WTC11 (cell line): Measurements from ENCODE around the gene TSHZ1. TPM values are rescaled to one million over a fixed set of nuclear protein-coding genes. Genes with fewer than 3 reads are reported as not detected.
A peak's percentile ranks its signal among the peaks of the same experiment; 100 is the strongest.

Experiments used
- ATAC-seq: fragments of 200-7000 bp; cut with Tn5 transposase; 2 replicates; pipeline ENCODE4 v1.10.0; 2021; ENCODE audit warnings: mild to moderate bottlenecking, moderate library complexity
- CTCF ChIA-PET: fragments of 300-600 bp; sonication (Branson Sonifier 250); formaldehyde crosslinking; loops from one replicate; lab custom pipeline; 2021; ENCODE audit warnings: antibody characterized with exemption; lab: Charles Lee
- POLR2A ChIA-PET: fragments of 350-600 bp; sonication (Branson Sonifier 250); formaldehyde crosslinking; loops from one replicate; lab custom pipeline; 2021; ENCODE audit warnings: antibody characterized with exemption; lab: Charles Lee
- DNase-seq: peaks from one replicate; pipeline ENCODE4 v3.0.0; 2021; ENCODE audit warnings: low spot score
- H3K27ac Mint-ChIP-seq: 2 replicates; pipeline ENCODE4 v1.8.0; 2021; ENCODE audit warnings: mixed read lengths
- H3K27me3 Mint-ChIP-seq: 2 replicates; pipeline ENCODE4 v1.8.0; 2021; ENCODE audit warnings: low read depth, mild to moderate bottlenecking, moderate library complexity, mixed read lengths
- H3K36me3 Mint-ChIP-seq: 2 replicates; pipeline ENCODE4 v1.8.0; 2021; ENCODE audit warnings: mixed read lengths
- H3K4me1 Mint-ChIP-seq: 2 replicates; pipeline ENCODE4 v1.8.0; 2022; ENCODE audit warnings: mixed read lengths
- H3K4me3 Mint-ChIP-seq: 2 replicates; pipeline ENCODE4 v1.8.0; 2021; ENCODE audit warnings: mild to moderate bottlenecking, moderate library complexity, mixed read lengths
- H3K9me3 Mint-ChIP-seq: 2 replicates; pipeline ENCODE4 v1.8.0; 2021; ENCODE audit warnings: mixed read lengths
- CBFB ChIP-seq: sonication (generic); formaldehyde crosslinking; IDR thresholded peaks from 2 replicates; pipeline ENCODE4 v1.8.1; 2022; ENCODE audit warnings: mild to moderate bottlenecking, low read depth, missing genetic modification reagents
- GRHL2 ChIP-seq: fragments of 250-450 bp; sonication (Bioruptor Pico); IDR thresholded peaks from 2 replicates; pipeline ENCODE4 v1.8.0; 2022; ENCODE audit warnings: mild to moderate bottlenecking, moderate library complexity; ENCODE audit not compliant: insufficient replicate concordance, severe bottlenecking
- MYBL2 ChIP-seq: sonication (generic); formaldehyde crosslinking; IDR thresholded peaks from 2 replicates; pipeline ENCODE4 v1.8.1; 2023; ENCODE audit warnings: mild to moderate bottlenecking, moderate library complexity, missing genetic modification reagents
- NFYB ChIP-seq: sonication (generic); formaldehyde crosslinking; conservative IDR thresholded peaks from 2 replicates; pipeline ENCODE4 v1.8.0; 2022; ENCODE audit warnings: low read depth, missing genetic modification reagents
- PRRX2 ChIP-seq: fragments of 250-450 bp; sonication (Bioruptor Pico); IDR thresholded peaks from 2 replicates; pipeline ENCODE4 v1.8.0; 2021; ENCODE audit warnings: mild to moderate bottlenecking
- SOX15 ChIP-seq: fragments of 250-450 bp; sonication (Bioruptor Pico); IDR thresholded peaks from 2 replicates; pipeline ENCODE4 v1.9.0; 2021; ENCODE audit warnings: mild to moderate bottlenecking
- TCF7 ChIP-seq: sonication (generic); formaldehyde crosslinking; IDR thresholded peaks from 2 replicates; pipeline ENCODE4 v1.8.0; 2022; ENCODE audit warnings: mild to moderate bottlenecking, low read depth, missing genetic modification reagents, moderate library complexity
- TEAD1 ChIP-seq: sonication (generic); formaldehyde crosslinking; IDR thresholded peaks from 2 replicates; pipeline ENCODE4 v1.8.0; 2022; ENCODE audit warnings: mild to moderate bottlenecking, missing genetic modification reagents
- TP53 ChIP-seq: sonication (generic); formaldehyde crosslinking; IDR thresholded peaks from 2 replicates; pipeline ENCODE4 v1.8.1; 2023; ENCODE audit warnings: mild to moderate bottlenecking, missing genetic modification reagents
- ZNF138 ChIP-seq: sonication (generic); formaldehyde crosslinking; conservative IDR thresholded peaks from 2 replicates; pipeline ENCODE4 v1.8.1; 2022; ENCODE audit warnings: mild to moderate bottlenecking, moderate library complexity, missing genetic modification reagents
- ZNF232 ChIP-seq: sonication (generic); formaldehyde crosslinking; IDR thresholded peaks from 2 replicates; pipeline ENCODE4 v1.8.0; 2022; ENCODE audit warnings: mild to moderate bottlenecking, missing genetic modification reagents
- ZNF396 ChIP-seq: fragments of 250-450 bp; sonication (Bioruptor Pico); IDR thresholded peaks from 2 replicates; pipeline ENCODE4 v1.8.0; 2021; ENCODE audit warnings: mild to moderate bottlenecking, moderate library complexity, borderline replicate concordance
- ZNF416 ChIP-seq: fragments of 250-450 bp; sonication (Bioruptor Pico); IDR thresholded peaks from 2 replicates; pipeline ENCODE4 v1.9.0; 2021; ENCODE audit warnings: mild to moderate bottlenecking, inconsistent platforms
- total RNA-seq: library from RNA; stranded (reverse); gene quantifications from 3 replicates; pipeline ENCODE4 v1.2.3, GENCODE V29; 2021
- TF ChIP-seq, protein P1 (sequence below): fragments of 250-450 bp; sonication (Bioruptor Pico); IDR thresholded peaks from 2 replicates; pipeline ENCODE4 v2.1.2; 2022; ENCODE audit warnings: mild to moderate bottlenecking, moderate library complexity
- TF ChIP-seq, protein P2 (sequence below): fragments of 250-450 bp; sonication (Bioruptor Pico); IDR thresholded peaks from 2 replicates; pipeline ENCODE4 v1.9.0; 2021; ENCODE audit warnings: mild to moderate bottlenecking, borderline replicate concordance
- TF ChIP-seq, protein P3 (sequence below): sonication (generic); formaldehyde crosslinking; IDR thresholded peaks from 2 replicates; pipeline ENCODE4 v1.8.0; 2022; ENCODE audit warnings: mild to moderate bottlenecking, missing genetic modification reagents
- TF ChIP-seq, protein P4 (sequence below): sonication (generic); formaldehyde crosslinking; conservative IDR thresholded peaks from 2 replicates; pipeline ENCODE4 v1.8.1; 2023; ENCODE audit warnings: mild to moderate bottlenecking, low read depth, missing genetic modification reagents, moderate library complexity
- TF ChIP-seq, protein P5 (sequence below): sonication (generic); formaldehyde crosslinking; IDR thresholded peaks from 2 replicates; pipeline ENCODE4 v1.8.1; 2022; ENCODE audit warnings: low read depth, mild to moderate bottlenecking, moderate library complexity, missing genetic modification reagents, borderline replicate concordance
- TF ChIP-seq, protein P6 (sequence below): fragments of 250-450 bp; sonication (Bioruptor Pico); IDR thresholded peaks from 2 replicates; pipeline ENCODE4 v1.8.0; 2021; ENCODE audit warnings: mild to moderate bottlenecking
- TF ChIP-seq, protein P7 (sequence below): sonication (generic); formaldehyde crosslinking; IDR thresholded peaks from 2 replicates; pipeline ENCODE4 v1.8.1; 2023; ENCODE audit warnings: mild to moderate bottlenecking, missing genetic modification reagents, borderline replicate concordance

The TSHZ1 gene
- total RNA-seq, 1 experiment from 2014 or later: 2.9 TPM

DNA sequence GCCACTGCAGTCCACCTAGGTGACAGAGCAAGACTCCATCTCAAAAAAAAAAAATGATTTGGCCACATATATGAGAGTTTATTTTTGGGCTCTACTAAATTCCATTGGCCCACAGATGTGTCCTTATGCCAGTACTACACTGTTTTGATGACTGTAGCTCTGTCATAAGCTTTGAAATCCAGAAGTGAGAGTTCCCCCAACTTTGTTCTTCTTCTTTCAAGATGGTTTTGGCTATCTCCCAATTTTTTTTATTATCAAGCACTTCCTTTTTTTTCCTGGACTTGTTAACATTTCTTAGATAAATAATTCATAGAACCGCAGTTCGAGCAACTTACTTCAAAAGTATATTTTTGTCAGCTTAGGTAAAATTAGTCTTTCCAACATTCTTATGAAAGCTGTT is 96.9 kb downstream of the TSHZ1 start:
- H3K4me3 Mint-ChIP-seq: no peak overlapping the region
- TF ChIP-seq ZNF396 (CRISPR knock-in tag): no peak
- no peak for TF ChIP-seq ZNF416 (CRISPR knock-in tag)
- no peak for TF ChIP-seq TP53 (CRISPR knock-in tag)
- TF ChIP-seq MYBL2 (CRISPR knock-in tag): no peak
- TF ChIP-seq GRHL2 (CRISPR knock-in tag): no peak
- TF ChIP-seq CBFB (CRISPR knock-in tag): no peak
- TF ChIP-seq PRRX2: no peak
- TF ChIP-seq NFYB (CRISPR knock-in tag): no peak
- TF ChIP-seq, protein P1, sequence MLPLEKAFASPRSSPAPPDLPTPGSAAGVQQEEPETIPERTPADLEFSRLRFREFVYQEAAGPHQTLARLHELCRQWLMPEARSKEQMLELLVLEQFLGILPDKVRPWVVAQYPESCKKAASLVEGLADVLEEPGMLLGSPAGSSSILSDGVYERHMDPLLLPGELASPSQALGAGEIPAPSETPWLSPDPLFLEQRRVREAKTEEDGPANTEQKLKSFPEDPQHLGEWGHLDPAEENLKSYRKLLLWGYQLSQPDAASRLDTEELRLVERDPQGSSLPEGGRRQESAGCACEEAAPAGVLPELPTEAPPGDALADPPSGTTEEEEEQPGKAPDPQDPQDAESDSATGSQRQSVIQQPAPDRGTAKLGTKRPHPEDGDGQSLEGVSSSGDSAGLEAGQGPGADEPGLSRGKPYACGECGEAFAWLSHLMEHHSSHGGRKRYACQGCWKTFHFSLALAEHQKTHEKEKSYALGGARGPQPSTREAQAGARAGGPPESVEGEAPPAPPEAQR (CRISPR knock-in tag): no peak
- TF ChIP-seq, protein P2, sequence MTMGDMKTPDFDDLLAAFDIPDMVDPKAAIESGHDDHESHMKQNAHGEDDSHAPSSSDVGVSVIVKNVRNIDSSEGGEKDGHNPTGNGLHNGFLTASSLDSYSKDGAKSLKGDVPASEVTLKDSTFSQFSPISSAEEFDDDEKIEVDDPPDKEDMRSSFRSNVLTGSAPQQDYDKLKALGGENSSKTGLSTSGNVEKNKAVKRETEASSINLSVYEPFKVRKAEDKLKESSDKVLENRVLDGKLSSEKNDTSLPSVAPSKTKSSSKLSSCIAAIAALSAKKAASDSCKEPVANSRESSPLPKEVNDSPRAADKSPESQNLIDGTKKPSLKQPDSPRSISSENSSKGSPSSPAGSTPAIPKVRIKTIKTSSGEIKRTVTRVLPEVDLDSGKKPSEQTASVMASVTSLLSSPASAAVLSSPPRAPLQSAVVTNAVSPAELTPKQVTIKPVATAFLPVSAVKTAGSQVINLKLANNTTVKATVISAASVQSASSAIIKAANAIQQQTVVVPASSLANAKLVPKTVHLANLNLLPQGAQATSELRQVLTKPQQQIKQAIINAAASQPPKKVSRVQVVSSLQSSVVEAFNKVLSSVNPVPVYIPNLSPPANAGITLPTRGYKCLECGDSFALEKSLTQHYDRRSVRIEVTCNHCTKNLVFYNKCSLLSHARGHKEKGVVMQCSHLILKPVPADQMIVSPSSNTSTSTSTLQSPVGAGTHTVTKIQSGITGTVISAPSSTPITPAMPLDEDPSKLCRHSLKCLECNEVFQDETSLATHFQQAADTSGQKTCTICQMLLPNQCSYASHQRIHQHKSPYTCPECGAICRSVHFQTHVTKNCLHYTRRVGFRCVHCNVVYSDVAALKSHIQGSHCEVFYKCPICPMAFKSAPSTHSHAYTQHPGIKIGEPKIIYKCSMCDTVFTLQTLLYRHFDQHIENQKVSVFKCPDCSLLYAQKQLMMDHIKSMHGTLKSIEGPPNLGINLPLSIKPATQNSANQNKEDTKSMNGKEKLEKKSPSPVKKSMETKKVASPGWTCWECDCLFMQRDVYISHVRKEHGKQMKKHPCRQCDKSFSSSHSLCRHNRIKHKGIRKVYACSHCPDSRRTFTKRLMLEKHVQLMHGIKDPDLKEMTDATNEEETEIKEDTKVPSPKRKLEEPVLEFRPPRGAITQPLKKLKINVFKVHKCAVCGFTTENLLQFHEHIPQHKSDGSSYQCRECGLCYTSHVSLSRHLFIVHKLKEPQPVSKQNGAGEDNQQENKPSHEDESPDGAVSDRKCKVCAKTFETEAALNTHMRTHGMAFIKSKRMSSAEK: no peak
- TF ChIP-seq, protein P3, sequence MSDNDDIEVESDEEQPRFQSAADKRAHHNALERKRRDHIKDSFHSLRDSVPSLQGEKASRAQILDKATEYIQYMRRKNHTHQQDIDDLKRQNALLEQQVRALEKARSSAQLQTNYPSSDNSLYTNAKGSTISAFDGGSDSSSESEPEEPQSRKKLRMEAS (CRISPR knock-in tag): no peak
- TF ChIP-seq TEAD1: no peak
- TF ChIP-seq TCF7 (CRISPR knock-in tag): no peak
- TF ChIP-seq ZNF232 (CRISPR knock-in tag): no peak
- DNase-seq (no peak), ATAC-seq (no peak)
- H3K4me1 Mint-ChIP-seq: no peaks in the 10 kb centered on the region
- H3K27me3 Mint-ChIP-seq: no peaks in the 10 kb centered on the region; the same call in 1 of the 2 replicates
- ChIA-PET POLR2A (interaction anchor here (0.7 kb wide), 1 partner anchor 174 kb away, joined by 4 read pairs; no protein-coding TSS in a partner anchor), CTCF (no interaction called here)
- no peak overlapping the region for H3K27ac Mint-ChIP-seq
- H3K36me3 Mint-ChIP-seq: no peaks in the 10 kb centered on the region
- peaks cover 45% of the 10 kb centered on the region for H3K9me3 Mint-ChIP-seq

DNA sequence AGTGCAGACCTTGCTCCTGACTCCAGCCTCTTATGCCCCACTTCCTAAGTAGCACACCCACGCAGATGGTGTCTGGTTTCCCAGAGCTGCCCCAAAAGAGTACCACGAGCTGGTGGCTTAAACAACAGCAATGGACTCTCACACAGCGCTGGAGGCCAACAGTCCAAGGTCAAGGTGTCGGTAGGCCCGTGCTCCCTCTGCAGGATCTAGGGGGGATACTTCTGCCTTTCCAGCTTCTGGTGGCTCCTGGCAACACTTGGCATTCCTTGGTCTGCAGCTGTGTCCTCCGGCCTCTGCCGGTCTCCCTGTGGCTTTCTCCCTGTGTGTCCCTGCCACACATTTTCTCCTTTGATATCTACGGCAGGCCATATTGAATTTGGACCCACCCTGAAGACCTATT is 99.0 kb downstream of the TSHZ1 start:
- ATAC-seq: peak; percentile 71
- Mint-ChIP-seq H3K4me1 (no peaks in the 10 kb centered on the region), H3K4me3 (no peak overlapping the region), H3K27me3 (no peaks in the 10 kb centered on the region; the same call in 1 of the 2 replicates), H3K9me3 (peaks cover 45% of the 10 kb centered on the region), H3K27ac (no peak overlapping the region), H3K36me3 (no peaks in the 10 kb centered on the region)
- CTCF ChIA-PET: interaction anchor here (0.6 to 1.1 kb wide), 3 partner anchors 31 to 347 kb away, joined by 3 to 4 read pairs (median 3); no protein-coding TSS in a partner anchor
- peak; percentile 27 for DNase-seq
- POLR2A ChIA-PET: no interaction called here
- TF ChIP-seq, protein P4, sequence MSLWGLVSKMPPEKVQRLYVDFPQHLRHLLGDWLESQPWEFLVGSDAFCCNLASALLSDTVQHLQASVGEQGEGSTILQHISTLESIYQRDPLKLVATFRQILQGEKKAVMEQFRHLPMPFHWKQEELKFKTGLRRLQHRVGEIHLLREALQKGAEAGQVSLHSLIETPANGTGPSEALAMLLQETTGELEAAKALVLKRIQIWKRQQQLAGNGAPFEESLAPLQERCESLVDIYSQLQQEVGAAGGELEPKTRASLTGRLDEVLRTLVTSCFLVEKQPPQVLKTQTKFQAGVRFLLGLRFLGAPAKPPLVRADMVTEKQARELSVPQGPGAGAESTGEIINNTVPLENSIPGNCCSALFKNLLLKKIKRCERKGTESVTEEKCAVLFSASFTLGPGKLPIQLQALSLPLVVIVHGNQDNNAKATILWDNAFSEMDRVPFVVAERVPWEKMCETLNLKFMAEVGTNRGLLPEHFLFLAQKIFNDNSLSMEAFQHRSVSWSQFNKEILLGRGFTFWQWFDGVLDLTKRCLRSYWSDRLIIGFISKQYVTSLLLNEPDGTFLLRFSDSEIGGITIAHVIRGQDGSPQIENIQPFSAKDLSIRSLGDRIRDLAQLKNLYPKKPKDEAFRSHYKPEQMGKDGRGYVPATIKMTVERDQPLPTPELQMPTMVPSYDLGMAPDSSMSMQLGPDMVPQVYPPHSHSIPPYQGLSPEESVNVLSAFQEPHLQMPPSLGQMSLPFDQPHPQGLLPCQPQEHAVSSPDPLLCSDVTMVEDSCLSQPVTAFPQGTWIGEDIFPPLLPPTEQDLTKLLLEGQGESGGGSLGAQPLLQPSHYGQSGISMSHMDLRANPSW (CRISPR knock-in tag): no peak
- TF ChIP-seq ZNF138 (CRISPR knock-in tag): no peak
- TF ChIP-seq, protein P5, sequence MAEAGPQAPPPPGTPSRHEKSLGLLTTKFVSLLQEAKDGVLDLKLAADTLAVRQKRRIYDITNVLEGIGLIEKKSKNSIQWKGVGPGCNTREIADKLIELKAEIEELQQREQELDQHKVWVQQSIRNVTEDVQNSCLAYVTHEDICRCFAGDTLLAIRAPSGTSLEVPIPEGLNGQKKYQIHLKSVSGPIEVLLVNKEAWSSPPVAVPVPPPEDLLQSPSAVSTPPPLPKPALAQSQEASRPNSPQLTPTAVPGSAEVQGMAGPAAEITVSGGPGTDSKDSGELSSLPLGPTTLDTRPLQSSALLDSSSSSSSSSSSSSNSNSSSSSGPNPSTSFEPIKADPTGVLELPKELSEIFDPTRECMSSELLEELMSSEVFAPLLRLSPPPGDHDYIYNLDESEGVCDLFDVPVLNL (CRISPR knock-in tag): no peak
- TF ChIP-seq TP53 (CRISPR knock-in tag): no peak
- TF ChIP-seq SOX15 (CRISPR knock-in tag): no peak
- TF ChIP-seq, protein P6, sequence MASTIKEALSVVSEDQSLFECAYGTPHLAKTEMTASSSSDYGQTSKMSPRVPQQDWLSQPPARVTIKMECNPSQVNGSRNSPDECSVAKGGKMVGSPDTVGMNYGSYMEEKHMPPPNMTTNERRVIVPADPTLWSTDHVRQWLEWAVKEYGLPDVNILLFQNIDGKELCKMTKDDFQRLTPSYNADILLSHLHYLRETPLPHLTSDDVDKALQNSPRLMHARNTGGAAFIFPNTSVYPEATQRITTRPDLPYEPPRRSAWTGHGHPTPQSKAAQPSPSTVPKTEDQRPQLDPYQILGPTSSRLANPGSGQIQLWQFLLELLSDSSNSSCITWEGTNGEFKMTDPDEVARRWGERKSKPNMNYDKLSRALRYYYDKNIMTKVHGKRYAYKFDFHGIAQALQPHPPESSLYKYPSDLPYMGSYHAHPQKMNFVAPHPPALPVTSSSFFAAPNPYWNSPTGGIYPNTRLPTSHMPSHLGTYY (CRISPR knock-in tag): no peak
- TF ChIP-seq, protein P7, sequence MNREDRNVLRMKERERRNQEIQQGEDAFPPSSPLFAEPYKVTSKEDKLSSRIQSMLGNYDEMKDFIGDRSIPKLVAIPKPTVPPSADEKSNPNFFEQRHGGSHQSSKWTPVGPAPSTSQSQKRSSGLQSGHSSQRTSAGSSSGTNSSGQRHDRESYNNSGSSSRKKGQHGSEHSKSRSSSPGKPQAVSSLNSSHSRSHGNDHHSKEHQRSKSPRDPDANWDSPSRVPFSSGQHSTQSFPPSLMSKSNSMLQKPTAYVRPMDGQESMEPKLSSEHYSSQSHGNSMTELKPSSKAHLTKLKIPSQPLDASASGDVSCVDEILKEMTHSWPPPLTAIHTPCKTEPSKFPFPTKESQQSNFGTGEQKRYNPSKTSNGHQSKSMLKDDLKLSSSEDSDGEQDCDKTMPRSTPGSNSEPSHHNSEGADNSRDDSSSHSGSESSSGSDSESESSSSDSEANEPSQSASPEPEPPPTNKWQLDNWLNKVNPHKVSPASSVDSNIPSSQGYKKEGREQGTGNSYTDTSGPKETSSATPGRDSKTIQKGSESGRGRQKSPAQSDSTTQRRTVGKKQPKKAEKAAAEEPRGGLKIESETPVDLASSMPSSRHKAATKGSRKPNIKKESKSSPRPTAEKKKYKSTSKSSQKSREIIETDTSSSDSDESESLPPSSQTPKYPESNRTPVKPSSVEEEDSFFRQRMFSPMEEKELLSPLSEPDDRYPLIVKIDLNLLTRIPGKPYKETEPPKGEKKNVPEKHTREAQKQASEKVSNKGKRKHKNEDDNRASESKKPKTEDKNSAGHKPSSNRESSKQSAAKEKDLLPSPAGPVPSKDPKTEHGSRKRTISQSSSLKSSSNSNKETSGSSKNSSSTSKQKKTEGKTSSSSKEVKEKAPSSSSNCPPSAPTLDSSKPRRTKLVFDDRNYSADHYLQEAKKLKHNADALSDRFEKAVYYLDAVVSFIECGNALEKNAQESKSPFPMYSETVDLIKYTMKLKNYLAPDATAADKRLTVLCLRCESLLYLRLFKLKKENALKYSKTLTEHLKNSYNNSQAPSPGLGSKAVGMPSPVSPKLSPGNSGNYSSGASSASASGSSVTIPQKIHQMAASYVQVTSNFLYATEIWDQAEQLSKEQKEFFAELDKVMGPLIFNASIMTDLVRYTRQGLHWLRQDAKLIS (CRISPR knock-in tag): no peak
